A172 (cell line): ENCODE measurements around the gene UTS2B. TPM values are rescaled to one million over a fixed set of nuclear protein-coding genes. Genes with fewer than 3 reads are reported as not detected.
"Not testable (repeated sequence)": the region's sequence is repeated elsewhere in the genome, so short reads cannot be mapped to it uniquely, and the experiment has no call there.

Source experiments
- DNase-seq: peaks from one replicate; pipeline ENCODE4 v3.0.0-alpha.2; 2015; ENCODE audit warnings: low spot score
- total RNA-seq: library from RNA; depleted of rRNA; stranded (reverse); fragments of >200 nt; shearing (Covaris generic); gene quantifications from 2 replicates; pipeline ENCODE4 v1.2.3, GENCODE V29; 2014

The UTS2B gene
- total RNA-seq, 1 experiment from 2014 or later = not detected

GRCh38 chr3:191282251-191283185 is 47.8 kb downstream of the UTS2B start:
- no peak for DNase-seq

- no peak for DNase-seq
These were observed 49.4 kb downstream of the UTS2B start for GRCh38 chr3:191280882-191281281.

GRCh38 chr3:191280111-191280510 is 50.2 kb downstream of the UTS2B start:
- DNase-seq = no peak

- no peak for DNase-seq
These were observed 54.6 kb downstream of the UTS2B start for GRCh38 chr3:191275751-191276150.

- not testable (repeated sequence) for DNase-seq
These were observed 55.1 kb downstream of the UTS2B start for GRCh38 chr3:191275244-191275643.

GRCh38 chr3:191269289-191270085 is 60.8 kb downstream of the UTS2B start:
- peak; percentile 46 for DNase-seq

GRCh38 chr3:191268737-191269136 is 61.6 kb downstream of the UTS2B start:
- DNase-seq = no peak

GRCh38 chr3:191263850-191264249 is 66.5 kb downstream of the UTS2B start:
- DNase-seq = no peak

GRCh38 chr3:191263365-191263764 is 67.0 kb downstream of the UTS2B start:
- DNase-seq = no peak

- DNase-seq = no peak
These were observed 67.7 kb downstream of the UTS2B start for GRCh38 chr3:191262650-191263049.

GRCh38 chr3:191261304-191261638 is 69.1 kb downstream of the UTS2B start:
- no peak for DNase-seq

- DNase-seq = no peak
These were observed 69.7 kb downstream of the UTS2B start for GRCh38 chr3:191260431-191261303.

- no peak for DNase-seq
These were observed 70.8 kb downstream of the UTS2B start for GRCh38 chr3:191259486-191259885.

- DNase-seq = no peak
These were observed 73.0 kb downstream of the UTS2B start for GRCh38 chr3:191257286-191257685.

- no peak for DNase-seq
These were observed 73.9 kb downstream of the UTS2B start for GRCh38 chr3:191256405-191256804.

GRCh38 chr3:191255156-191255555 is 75.2 kb downstream of the UTS2B start:
- DNase-seq = peak; percentile 38

- DNase-seq = no peak
These were observed 76.0 kb downstream of the UTS2B start for GRCh38 chr3:191254098-191254873.

GRCh38 chr3:191253089-191253799 is 77.1 kb downstream of the UTS2B start:
- DNase-seq = no peak

- DNase-seq = peak; percentile 95
These were observed 83.7 kb downstream of the UTS2B start for GRCh38 chr3:191246630-191247029.

GRCh38 chr3:191246034-191246433 is 84.3 kb downstream of the UTS2B start:
- not testable (repeated sequence) for DNase-seq
